NCI-H2107 treated with DMSO at 0.1 percent for 48 hours (cell line): ENCODE results near the gene ARHGAP12.
"Not testable (repeated sequence)": the region's sequence is repeated elsewhere in the genome, so short reads cannot be mapped to it uniquely, and the experiment has no call there.

ENCODE experiments used
- DNase-seq: peaks from one replicate; lab custom pipeline; 2025; ENCODE audit not compliant: unreplicated experiment; lab: John Stamatoyannopoulos, UW

ARHGAP12 gene

GRCh38 chr10:31926160-31926559 is 2.5 kb downstream of the ARHGAP12 start:
- no peak for DNase-seq

DNA sequence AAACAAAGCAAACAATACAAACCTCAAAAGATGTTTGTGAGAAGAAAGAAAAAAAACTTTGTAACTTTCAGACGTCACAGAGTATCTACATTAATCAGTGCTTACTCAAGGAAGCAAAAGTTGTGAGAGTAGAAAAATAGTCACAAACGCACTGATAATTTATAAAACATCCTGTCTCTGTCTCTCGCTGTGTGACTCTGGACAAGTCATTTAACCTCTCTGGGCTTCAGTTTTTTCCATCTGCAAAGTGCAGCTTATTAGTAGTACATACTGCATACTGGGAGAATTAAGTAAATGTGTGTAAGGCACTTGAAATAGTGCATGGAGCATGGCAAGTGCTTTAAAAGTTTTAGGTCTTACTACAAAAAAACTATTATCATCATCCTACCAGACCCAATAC is 3.8 kb downstream of the ARHGAP12 start:
- no peak for DNase-seq

GRCh38 chr10:31923389-31923788 is 5.2 kb downstream of the ARHGAP12 start:
- DNase-seq = no peak

DNA sequence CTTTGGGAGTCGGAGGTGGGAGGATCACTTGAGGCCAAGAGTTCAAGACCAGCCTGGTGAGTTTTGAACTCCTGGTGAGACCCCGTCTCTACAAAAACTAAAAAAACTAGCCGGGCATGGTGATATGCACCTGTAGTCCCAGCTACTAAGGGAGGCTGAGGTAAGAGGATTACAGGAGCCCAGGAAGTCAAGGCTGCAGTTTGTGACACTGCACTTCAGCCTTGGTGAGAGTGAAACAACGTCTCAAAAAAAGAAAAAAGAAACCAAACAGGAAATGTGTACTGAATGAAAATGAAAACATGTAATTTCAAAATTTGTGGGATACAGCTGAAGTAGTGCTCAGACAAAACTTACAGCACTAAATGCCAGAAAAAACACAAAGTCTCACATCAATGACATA is 7.6 kb downstream of the ARHGAP12 start:
- DNase-seq = no peak

- DNase-seq = no peak
These were observed 8.1 kb downstream of the ARHGAP12 start for GRCh38 chr10:31920538-31920937.

DNA sequence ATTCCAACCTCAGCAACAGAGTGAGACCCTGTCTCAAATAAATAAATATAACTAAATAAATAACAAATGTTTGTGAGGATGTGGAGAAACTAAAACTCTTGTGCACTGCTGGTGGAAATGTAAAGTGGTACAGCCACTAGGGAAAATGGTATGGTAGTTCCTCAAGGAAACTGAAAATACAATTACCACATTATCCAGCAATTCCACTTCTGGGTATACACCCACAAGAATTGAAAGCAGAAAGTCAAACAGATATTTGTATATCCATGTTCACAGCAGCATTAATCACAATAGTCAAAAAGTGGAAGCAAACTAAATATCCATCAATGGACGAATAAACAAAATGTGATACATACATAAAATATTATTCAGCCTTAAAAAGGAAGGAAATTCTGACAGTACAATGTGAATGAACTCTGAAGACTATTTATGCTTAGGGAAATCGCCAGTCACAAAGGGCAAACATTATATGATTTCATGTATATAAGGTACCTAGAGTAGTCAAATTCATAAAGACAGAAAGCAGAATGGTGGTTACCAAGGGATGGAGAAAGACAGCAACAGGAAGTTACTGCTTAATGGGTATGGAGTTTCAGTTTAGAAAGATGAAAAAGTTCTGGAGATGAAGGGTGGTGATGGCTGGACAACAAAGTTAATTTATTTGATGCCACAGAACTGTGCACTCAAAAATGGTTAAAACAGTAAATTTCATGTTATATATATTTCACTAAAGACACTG is 9.8 kb downstream of the ARHGAP12 start:
- DNase-seq = no peak

DNA sequence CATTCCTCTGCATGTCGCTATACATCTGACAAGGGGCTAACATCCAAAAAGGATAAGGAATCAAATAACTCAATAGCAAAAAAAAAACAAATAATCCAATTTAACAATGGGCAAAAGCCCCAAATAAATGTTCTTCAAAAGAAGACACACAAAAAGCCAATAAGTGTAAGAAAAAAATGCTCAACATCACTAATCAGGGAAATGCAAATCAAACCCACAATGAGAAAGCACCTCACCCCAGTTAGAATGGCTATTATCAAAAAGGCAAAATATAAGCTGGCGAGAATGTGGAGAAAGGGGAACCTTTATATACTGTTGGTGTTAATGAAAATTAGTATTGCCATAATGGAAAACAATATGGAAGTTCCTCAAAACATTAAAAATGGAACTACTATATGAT is 14.3 kb downstream of the ARHGAP12 start:
- no peak for DNase-seq

GRCh38 chr10:31912898-31913850 is 15.5 kb downstream of the ARHGAP12 start:
- DNase-seq = no peak

DNA sequence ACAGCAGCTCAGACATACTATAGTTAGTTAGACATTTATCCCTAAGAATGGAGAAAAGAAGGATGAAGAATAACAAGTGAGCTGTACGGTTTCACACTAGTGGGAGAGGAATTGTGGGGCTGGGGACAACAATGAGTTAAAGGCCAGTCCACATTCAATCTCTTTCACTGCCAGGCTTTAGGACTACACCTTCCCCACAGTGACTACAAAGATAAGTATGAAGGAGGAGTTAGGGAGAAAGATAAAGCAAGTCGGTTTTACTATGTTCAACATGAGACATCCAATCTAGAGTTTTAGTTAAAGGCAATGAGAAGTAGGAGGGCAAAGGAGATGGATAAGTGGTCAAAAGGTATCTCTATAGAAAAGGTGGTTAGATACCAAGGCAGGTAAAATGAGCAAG is 16.3 kb downstream of the ARHGAP12 start:
- no peak for DNase-seq

DNA sequence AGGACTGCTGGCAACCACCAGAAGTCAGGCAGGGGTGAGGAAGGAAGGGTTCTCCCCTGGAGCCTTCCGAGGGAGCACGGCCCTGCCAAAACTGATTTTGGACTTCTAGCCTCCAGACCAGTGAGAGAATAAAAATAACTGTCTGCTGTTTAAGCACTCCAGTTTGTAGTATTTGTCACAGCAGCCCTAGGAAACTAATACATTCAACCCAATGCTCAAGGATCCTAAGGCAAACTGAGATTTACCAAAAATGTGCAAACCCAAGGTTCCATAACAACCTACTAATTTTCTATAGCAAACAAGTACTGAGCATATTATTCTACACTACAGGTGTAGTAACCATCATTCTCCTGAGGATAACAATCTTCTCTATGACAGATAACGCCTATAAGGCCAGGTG is 18.6 kb downstream of the ARHGAP12 start:
- DNase-seq = no peak

- no peak for DNase-seq
These were observed 20.5 kb downstream of the ARHGAP12 start for GRCh38 chr10:31908157-31908556.

GRCh38 chr10:31906039-31906438 is 22.6 kb downstream of the ARHGAP12 start:
- no peak for DNase-seq

GRCh38 chr10:31905586-31905985 is 23.0 kb downstream of the ARHGAP12 start:
- DNase-seq = no peak

GRCh38 chr10:31902625-31903024 is 26.0 kb downstream of the ARHGAP12 start:
- no peak for DNase-seq

- no peak for DNase-seq
These were observed 31.1 kb downstream of the ARHGAP12 start for GRCh38 chr10:31897506-31897905.

GRCh38 chr10:31896968-31897384 is 31.7 kb downstream of the ARHGAP12 start:
- DNase-seq = no peak

GRCh38 chr10:31895722-31896121 is 32.9 kb downstream of the ARHGAP12 start:
- not testable (repeated sequence) for DNase-seq

DNA sequence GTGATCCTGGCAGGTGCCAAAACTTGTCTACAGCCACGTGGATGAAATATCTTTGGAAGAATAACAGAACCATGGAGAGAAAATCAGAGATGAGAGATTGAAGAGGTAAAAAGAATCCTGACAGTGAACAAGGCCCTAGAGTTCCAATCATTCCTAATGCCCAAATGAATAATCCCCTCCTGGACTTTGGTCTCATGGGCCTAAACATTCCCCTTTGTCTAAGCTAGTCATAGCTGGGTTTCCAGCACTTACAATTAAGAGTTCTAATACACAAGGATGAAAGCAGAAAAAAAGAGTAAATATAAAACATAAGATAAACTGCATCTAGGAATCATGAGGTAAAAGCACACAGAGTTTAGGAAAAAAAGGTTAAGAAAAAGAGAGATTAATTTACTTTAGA is 40.2 kb downstream of the ARHGAP12 start:
- no peak for DNase-seq

DNA sequence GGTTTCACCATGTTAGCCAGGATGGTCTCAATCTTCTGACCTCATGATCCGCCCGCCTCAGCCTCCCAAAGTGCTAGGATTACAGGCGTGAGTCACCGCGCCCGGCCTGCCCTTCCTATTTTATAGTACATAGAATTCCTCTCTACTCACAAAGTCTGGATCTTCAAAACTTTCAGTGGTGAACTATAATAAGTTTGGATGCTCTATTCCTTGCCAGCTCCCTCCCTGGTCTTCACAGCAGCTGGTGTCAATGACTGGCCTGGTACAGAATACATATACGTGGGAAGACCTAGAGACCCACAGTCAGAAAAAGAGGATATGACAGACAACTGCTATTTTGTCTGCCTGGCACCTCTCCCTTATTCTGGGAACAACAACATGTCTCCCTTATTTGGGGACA is 40.8 kb downstream of the ARHGAP12 start:
- no peak for DNase-seq

DNA sequence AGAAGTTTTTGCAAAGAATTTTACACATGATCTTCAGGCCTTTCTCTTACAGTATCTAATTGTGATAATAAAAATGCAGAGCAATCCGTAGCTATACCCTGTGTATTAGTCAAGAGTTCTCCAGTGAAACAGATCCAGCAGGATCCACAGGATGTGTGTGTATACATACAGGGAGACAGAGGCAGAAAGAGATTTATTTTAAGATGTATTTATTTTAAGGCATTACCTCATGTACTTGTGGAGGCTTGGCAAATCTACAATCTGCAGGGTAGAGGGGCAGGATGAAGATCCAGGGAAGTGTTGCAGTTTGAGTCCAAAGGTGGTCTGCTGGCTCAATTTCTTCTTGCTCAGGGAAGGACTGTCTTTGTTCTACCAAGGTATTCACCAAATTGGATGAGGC is 41.7 kb downstream of the ARHGAP12 start:
- DNase-seq = no peak

- no peak for DNase-seq
These were observed 42.7 kb downstream of the ARHGAP12 start for GRCh38 chr10:31885971-31886370.

DNA sequence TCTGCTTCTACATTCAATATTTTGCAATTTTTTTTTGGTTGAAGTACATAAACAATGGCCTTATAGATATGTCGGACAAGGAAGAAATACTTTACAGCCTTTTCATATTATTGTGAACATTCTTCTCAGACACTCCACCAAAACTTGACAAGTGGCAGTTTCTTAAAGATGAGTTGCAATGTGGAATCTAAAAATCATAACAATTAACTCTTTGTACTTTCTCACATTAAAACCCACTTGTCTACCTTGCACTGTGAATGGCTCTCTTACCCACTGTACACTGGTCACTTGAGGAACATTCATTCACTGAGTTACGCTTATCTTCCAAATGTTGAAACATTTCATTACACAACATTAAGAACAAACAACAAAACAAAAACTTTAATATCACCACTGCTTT is 44.2 kb downstream of the ARHGAP12 start:
- no peak for DNase-seq
